Endothelial cell of hepatic sinusoid (primary cell): Measurements from ENCODE around the gene GPS1.

Source experiments
- in situ Hi-C: cut with HindIII; loops from 2 replicates; pipeline ENCODE4 v1.10.0; 2017; ENCODE audit warnings: low sequenced_read_pairs

GPS1 gene

DNA sequence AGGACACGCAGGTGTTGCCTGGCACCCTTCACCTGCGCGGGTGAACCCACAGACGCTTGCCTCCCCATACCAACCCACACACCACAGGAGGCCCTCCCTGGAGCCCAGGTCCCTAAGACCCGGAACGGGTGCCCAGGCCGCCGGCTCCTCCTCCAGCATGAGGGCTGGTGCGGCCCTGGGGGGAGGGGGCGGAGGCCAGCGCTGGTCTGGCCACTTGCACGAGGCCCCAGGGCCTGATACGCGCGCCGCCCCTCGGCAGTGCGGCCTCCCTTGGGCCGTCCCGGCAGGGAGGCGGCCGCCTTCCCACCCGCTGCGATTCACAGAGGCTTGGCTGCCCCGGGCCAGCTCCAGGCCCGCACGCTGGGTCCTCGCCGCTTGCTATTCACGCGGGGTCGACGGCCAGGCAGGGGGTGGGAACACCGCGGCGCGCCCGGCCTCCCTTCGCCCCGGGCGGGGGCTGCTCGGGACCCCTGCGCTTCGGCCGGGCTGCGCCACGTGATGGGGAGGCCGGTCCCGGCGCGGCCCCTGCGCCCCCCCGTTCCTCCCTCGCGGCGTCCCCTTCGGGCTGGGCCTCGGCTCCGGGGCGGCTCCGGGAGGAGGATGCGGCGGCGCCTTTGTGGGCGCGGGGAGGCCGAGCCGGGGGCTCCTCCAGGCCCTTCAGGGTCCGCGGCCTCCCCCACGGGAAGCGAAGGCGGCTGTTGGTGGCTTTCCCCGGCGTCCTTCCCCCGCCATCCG, 45.7 kb downstream of the GPS1 start:
- in situ Hi-C loops = no loop called here

DNA sequence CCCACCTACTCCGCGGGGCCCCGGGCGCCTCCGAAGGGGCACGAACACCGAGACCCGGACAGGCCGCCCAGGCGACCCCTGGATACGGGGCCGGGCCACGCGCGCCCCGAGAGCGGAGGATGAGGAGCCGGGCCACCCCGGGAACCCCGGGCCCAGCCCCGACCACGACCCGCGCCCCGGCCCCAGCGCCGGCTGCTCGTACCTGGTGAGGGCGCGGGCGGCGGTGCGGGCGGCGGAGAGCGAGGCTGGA, 46.1 kb downstream of the GPS1 start:
- in situ Hi-C loops = no loop called here

DNA sequence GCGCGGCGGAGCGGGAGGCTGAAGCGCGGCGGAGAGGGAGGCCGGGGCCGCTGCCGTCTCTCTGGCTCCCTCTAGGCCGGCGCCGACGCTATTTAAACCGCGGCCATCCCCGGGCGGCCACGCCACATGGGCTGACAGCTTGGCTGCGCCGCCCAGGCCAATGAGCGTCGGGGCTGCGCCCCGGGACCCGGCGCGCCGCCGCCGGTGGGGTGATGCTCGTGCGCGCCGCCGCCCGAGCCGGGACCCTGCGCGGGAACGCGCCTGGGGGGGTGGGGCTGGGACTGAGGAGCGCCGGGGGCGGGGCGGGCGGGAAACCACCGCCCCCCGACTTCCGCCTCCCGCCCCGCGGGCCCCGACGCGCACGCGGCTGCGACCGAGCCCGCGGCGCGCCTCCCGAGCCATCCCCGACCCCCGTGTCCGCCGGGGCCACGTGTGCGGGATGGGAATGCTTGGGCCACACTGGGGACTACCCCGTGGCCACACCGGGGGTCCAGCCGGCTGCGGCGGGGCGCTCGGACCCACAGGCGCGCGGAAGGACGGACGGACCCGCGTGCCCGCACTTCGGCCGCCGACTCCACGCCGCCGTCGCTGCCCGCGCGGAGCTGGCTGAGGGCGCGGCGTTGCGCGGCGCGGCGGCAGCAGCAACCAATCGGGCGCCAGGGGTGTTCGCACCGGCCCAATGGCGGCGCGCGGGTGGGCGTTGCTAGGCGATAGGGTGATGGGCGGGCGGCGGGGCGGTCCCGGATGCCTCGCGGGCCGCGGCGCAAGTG, 46.7 kb downstream of the GPS1 start, which contains the start of gene FASN:
Gene FASN (minus strand): TSS at position 68 of the 770 bp plus-strand sequence. CDS start 1,791 bp downstream, outside the sequence.
- in situ Hi-C loops = no loop called here

DNA sequence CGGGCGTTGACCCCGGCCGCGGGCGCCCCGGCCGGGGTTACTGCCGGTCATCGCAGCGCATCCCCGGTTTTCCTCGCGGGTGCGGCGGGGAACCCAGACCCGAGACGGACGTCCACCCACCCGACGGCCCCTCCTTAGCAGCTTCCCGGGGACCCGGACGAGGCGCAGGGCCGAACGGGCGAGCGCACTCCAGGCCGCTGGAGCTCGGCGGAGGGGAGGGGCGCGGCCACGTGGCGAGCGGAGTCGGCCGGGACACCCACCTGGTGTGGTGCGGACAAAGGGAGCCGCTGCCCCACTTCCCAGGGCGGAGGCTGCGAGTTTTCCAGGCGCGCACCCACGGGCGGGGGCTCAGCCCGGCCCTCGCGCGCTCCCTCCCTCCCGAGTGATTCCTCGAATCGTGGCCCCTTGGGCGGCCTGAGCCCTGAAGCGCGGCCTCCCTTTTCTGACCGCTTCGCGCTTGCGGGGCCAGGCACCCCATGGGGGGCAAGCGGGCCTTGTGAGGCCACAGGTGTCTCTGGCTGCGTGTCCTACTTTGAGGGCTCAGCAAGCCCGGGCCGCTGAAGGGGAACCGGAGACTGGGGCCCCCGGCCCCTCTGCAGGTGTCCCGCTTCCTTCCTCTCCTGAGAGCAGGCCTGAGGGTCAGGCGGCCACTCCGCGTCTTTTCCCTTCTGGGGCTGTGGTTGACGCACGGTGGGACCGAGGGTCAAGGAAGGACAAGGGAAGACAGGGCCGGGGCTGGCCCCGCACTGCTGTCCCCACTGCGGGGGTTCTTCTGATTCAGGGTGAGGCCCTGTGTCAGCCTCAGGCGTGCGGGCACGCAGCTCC, 47.5 kb downstream of the GPS1 start:
- in situ Hi-C loops = no loop called here

DNA sequence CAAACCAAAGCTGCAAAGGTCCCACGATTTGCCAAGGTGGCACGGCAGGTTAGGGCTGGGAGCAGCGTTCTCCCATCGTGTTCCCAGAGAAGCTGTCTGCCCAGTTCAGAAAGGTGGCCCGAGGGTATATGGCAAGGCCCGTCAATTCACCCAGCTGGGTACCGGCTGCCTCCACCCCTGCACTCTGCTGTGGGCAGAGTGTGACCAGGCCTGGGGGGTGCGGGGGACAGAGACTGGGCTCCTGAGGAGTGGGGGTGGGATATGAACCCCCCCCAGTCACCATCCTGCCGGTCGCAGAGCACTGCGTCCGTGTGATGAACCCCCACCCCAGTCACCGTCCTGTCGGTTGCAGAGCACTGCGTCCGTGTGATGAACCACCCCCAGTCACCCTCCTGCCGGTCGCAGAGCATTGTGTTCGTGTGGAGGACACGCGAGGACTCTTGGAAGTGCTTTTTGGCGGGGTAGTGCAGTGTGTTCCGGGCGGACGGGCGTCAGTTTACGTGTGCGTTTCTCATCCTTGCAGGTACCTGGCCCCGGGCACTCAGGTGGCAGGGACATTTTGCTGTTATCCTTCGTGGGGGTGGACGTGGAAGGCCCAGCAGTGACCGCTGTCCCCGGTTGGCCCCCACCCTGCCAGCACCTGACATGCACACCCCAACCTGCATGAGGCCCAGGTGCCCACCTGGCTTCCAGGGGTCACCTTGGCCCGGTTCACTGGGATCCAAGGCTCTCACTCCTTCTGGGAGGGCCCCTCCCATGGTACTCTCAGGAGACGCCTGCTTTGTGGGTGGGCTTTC, 49.0 kb downstream of the GPS1 start:
- in situ Hi-C loops = no loop called here

DNA sequence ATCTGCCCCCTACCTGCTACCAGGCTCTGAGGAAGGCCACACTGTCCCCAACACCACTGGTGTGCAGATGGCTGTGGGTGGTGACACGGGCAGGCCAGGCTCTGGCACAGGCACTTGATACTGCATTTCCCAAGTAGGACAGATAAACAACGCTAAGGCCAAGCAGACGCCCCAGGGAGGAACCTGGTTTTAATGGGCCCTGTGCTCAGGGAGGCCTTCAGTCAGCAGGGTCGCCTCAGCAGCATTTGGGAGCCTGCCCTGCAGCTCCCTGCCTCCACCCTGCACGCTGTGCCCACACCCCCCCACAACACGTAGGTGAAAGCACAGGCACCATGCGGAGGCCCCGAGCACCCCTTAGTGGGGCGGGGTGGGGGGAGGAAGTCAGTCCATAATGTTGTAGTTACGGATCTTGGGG, 49.6 kb downstream of the GPS1 start:
- in situ Hi-C loops = no loop called here

DNA sequence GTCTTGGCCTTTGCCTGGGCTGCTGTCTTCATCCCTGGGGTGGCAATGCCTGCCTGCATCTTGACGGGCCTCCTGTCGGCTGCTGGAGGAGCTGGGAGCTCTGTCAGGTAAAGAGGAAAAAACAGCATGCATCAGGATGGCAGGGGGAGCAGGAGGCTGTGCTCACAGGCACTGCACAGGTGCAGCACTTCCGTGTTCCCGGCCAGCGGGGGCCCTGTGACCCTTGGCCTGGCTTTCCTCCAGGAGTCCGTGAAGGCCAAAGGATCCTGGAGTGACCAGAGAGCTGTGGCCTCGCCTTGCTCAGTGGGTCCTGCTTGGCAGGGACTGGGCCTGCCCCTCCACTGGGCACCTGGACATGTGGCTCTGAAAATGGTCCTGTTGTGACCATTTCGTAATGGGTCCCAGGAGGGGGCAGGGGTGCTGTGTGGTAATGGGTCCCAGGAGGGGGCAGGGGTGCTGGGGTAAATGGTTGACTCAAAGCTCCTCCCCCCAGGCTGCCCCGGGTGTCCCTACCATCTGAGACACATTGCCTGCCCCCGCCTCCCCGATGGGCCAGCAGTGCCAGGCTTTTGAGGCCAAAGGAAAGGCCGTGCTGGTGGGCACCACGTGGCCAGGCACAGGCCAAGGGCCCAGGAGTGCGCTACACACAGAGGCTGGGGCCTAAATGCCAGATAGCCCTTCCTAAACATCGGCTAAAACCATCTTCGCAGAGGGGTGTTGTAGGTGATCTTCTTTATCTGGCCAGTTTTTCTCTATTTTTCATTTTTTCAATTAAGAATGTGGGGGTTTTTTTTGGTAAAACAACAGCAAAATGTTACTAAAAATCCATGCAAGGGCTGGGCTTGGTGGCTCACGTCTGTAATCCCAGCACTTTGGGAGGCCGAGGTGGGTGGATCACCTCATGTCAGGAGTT, 50.3 kb downstream of the GPS1 start:
- in situ Hi-C loops = no loop called here

DNA sequence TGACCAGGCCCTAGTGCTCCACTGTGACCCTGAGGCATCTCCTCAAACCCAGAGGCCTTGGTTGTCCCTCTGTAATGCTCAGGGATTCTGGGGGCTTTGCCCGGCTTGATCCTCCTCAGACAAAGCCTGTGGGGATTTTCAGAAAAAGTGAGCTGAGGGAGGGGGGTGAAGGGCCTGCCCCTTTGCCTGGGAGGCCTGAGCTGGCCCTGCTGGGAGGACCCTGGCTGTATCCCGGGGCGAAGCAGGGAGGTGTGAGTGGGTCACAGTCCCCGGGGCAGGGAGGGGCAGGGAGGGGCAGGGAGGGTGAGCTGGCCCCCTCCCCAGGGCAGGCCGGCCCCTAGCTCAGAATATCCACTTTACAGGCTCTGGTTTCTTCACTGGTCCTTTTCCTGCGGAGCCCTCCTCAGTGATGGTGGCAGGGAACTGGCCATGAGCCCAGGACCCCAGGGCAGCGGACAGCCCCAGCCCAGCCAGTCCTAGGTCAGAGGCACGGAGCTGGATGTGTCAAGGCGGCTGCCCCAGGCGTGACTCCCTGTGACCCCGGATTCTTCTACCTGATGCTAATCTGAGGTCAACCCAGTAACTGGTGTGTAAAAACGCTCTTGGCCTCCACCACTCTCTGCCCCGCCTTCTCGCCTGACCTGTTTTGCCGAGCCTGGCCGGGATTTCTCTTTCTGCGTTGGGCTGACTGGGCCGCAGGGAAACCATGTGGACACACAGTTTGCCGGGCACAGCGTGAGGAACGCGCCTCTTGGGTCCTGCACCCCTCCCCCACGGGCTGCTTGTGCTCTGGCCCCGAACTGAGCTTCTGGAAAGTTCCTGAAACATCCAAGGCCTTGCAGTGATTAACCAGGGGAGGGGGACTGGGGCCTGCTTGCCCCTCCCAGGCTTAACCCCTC, 52.1 kb downstream of the GPS1 start:
- in situ Hi-C loops = no loop called here

DNA sequence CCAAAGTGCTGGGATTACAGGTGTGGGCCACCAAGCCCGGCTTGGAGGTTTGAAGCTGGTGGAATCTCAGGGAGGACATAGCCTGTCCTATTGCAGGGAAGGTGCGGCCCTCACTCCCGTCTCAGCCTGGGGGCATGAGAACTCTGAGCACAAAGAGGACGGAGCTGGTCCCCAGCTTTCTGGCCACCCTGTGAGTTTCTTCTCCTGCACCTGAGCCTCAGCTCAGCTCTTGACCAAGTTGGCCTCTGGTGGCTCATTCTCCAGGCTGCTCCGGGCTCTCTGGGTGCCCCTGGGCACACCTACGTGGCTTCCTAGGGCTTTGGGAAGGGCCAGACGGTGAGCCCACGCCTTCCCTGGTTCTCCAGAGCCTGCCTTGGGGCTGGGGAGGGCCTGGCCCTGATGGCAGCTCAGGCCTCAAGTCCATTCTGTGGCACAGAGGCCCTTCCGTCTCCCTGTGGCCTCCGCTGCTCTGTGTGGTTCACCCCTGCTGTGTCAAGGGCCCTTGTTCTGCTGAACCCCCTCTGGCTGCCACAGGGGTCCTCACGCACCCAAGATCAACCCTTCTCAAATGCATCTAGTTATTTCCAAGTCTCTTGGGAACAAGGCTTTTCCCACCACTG, 53.2 kb downstream of the GPS1 start:
- in situ Hi-C loops = no loop called here

DNA sequence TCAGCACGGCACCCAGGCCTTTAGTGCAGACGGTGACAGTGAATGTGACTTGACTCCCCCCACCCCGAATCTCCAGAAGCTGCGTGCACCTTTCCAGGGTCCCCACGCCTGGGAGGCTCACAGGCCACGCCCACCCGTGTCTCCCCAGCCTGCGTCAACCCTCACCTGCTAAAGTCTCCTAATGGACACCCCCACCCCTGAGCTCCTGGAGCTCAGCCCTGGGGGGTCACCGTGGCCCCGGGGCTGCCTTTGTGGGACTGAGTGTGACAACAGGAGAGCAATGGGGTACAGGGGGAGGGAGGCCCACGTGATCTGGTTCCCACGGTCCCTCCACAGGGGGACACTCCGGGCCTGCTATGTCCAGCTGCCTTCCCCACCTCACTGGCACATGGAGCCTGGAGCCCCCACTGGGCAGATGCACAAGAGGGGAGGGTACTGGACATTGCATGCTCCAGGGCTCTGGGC, 53.8 kb downstream of the GPS1 start:
- in situ Hi-C loops = no loop called here

DNA sequence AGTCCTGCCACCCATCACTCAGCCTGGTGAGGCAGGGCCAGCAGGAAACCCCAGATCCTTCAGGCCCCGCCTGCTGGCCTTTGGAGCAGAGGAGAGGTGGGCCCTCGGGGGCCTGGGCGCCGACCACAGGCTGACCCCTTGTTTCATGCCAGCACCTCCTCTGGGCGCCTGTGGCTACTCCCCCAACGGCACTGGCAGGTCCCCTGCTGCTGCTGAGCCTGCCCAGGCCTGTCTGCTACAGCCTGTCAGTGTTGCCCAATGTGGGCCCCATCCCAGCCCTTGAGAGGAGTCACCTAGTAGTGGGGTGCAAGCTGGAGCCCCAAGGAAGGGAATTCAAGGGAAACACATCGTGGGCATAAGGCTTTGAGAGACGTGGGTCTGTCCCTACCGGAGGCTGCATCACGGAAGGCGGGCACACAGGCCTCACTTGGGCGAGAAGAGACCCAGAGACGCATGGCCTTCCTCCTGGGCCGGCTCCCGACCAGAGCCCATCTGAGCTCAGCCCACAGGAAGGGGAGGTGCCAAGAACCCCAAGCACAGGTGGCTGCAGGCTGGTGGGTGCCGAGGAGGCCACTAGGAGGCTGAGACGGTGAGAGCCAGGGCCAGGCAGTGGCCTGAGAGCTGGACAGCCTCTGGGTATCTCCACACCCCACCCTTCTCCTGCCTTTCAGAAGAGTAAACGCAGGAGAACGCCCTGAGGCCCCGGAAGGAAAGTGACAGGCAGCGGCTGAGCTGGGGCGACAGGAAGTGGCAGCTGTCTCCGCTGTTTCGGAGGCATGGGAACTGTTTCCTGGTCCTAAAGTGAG, 54.4 kb downstream of the GPS1 start:
- in situ Hi-C loops = no loop called here

DNA sequence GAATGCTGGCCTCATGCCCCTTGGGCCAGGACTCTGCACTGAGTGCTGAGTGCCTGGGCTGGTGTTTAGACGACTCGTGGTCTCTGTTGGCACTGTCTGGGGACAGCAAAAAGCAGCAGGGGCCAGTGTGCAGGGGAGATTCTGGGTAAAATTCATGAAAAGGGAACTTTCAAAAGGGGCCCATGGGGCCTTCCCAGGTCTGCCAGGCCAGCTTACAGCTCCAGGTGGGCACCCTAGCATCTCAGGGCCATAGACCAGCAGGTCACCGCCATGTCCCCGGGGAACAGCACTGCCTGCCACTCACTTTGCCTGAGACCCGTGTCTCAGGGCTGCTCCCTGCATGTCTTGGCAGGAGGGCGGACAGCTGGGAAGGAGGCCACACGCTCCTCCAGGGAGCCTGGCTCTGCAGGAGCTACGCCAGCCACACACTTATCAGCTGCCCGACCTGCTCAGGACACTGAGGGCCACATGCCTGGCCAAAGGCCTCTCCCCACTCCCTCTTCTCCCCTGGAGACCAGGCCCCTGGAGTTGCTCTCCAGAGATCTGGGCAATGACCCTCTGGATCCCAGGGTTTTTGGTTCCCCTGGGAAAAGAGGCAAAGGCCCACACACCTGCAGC, 55.1 kb downstream of the GPS1 start:
- in situ Hi-C loops = no loop called here
